ENCODE results near the gene NADK2.

NADK2 gene

GRCh38 chr5:36243653-36244052 lies 1.9 kb upstream of the NADK2 start:
- Histone ChIP-seq H3K27me3 (replicated peaks) (no peaks in the 10 kb centered on the region), H3K27ac (no peak overlapping the region), H3K36me3 (replicated peaks) (no peaks in the 10 kb centered on the region), H3K4me3 (ENCODE audit: low read depth, low read length) (no peak overlapping the region)
- TF ChIP-seq, protein P1, sequence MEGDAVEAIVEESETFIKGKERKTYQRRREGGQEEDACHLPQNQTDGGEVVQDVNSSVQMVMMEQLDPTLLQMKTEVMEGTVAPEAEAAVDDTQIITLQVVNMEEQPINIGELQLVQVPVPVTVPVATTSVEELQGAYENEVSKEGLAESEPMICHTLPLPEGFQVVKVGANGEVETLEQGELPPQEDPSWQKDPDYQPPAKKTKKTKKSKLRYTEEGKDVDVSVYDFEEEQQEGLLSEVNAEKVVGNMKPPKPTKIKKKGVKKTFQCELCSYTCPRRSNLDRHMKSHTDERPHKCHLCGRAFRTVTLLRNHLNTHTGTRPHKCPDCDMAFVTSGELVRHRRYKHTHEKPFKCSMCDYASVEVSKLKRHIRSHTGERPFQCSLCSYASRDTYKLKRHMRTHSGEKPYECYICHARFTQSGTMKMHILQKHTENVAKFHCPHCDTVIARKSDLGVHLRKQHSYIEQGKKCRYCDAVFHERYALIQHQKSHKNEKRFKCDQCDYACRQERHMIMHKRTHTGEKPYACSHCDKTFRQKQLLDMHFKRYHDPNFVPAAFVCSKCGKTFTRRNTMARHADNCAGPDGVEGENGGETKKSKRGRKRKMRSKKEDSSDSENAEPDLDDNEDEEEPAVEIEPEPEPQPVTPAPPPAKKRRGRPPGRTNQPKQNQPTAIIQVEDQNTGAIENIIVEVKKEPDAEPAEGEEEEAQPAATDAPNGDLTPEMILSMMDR (IDR thresholded peaks at IDR 0.05; ENCODE audit: low read depth, low read length, missing control alignments): no peak
- DNase-seq: no peak
- in situ Hi-C loops (cut with HindIII; ENCODE audit: low pct_ligation_motif_present, low sequenced_read_pairs): no loop called here

- Histone ChIP-seq H3K27ac (peak overlapping the region; percentile 86), H3K36me3 (replicated peaks) (no peaks in the 10 kb centered on the region), H3K4me3 (ENCODE audit: low read depth, low read length) (peak overlapping the region; percentile 79), H3K27me3 (replicated peaks) (no peaks in the 10 kb centered on the region)
- DNase-seq: no peak
- TF ChIP-seq, protein P1 (IDR thresholded peaks at IDR 0.05; ENCODE audit: low read depth, low read length, missing control alignments): no peak
- in situ Hi-C loops (cut with HindIII; ENCODE audit: low pct_ligation_motif_present, low sequenced_read_pairs): no loop called here
These were observed 1.1 kb upstream of the NADK2 start for GRCh38 chr5:36242534-36243485.

GRCh38 chr5:36240779-36241630 lies 720 bp downstream of the NADK2 start:
- Histone ChIP-seq H3K27ac (peak overlapping the region; percentile 86), H3K36me3 (replicated peaks) (no peaks in the 10 kb centered on the region), H3K4me3 (ENCODE audit: low read depth, low read length) (peak overlapping the region; percentile 79), H3K27me3 (replicated peaks) (no peaks in the 10 kb centered on the region)
- TF ChIP-seq, protein P1 (IDR thresholded peaks at IDR 0.05; ENCODE audit: low read depth, low read length, missing control alignments): peak; percentile 16
- peak; percentile 50 for DNase-seq
- in situ Hi-C loops (cut with HindIII; ENCODE audit: low pct_ligation_motif_present, low sequenced_read_pairs): no loop called here

GRCh38 chr5:36239370-36240293 lies 2.1 kb downstream of the NADK2 start:
- in situ Hi-C loops (cut with HindIII; ENCODE audit: low pct_ligation_motif_present, low sequenced_read_pairs): no loop called here
- TF ChIP-seq, protein P1 (IDR thresholded peaks at IDR 0.05; ENCODE audit: low read depth, low read length, missing control alignments): no peak
- no peak for DNase-seq
- Histone ChIP-seq H3K27ac (no peak overlapping the region), H3K36me3 (replicated peaks) (no peaks in the 10 kb centered on the region), H3K4me3 (ENCODE audit: low read depth, low read length) (no peak overlapping the region), H3K27me3 (replicated peaks) (no peaks in the 10 kb centered on the region)

Measured in brain microvascular endothelial cell (primary cell).